ENCODE data around the gene CATSPERD.
A peak's percentile ranks its signal among the peaks of the same experiment; 100 is the strongest.

CATSPERD gene

GRCh38 chr19:5809053-5809452, 88.6 kb downstream of the CATSPERD start:
- no peak for DNase-seq

DNA sequence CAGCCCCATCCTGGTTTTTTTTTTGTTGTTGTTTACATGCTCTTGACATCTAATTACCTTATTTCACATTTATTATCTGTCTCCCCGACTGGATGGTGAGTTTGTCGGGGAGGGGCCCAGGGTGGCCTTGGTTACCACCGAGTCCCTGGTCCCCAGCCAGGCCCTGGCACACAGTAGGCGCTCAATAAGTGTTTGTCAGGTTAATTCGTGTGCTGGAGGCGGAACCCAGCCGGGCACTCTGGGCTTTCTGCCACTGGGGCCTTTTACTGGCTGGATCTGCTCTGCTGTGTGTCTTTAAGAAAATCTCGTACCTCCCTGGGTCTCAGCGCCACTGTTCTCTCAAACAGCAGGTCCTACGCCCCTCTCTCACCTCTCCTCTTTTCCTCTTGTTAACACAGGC, 89.0 kb downstream of the CATSPERD start:
- DNase-seq = no peak

DNA sequence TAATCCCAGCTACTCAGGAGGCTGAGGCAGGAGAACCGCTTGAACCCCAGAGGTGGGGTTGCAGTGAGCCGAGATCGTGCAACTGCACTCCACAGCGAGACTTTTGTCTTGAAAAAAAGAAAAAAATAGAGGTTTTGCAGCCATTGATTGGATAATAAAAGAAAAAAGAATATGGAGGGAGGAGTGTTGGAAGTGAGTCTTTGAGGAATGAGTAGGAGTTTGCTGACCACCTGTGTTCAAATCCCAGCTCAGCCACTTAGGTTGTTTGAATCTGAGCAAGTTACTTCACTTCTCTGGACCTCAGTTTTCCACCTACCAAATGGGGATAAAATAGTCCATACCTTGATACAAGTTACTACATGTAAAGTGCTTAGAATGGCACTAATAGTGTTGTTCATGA, 90.7 kb downstream of the CATSPERD start:
- DNase-seq = no peak

- DNase-seq = no peak
Observed at GRCh38 chr19:5814123-5814851, 93.8 kb downstream of the CATSPERD start.

- DNase-seq = no peak
Observed at GRCh38 chr19:5814852-5815246, 94.4 kb downstream of the CATSPERD start.

- no peak for DNase-seq
Observed at GRCh38 chr19:5817218-5817617, 96.8 kb downstream of the CATSPERD start.

DNA sequence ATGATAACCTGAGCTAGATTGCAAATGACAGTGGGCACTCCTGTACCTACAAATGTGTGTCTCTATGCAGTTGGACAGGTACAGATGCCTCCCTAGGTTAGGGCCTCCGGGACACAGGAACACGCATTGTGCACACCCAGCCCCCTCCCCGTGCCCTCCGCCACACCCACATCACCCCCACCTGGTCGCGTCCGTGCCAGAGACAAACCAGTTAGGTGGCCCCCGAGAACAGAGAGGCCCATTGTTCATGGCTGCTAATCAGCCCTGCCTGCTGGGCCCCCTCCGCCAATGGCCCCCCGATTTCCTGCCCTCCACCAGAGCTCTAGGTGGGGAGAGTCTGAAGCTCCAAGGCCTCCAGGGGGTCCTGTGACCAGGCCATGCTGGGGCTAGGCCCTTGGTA, 98.2 kb downstream of the CATSPERD start:
- no peak for DNase-seq

- DNase-seq = no peak
Observed at GRCh38 chr19:5820785-5821184, 100.3 kb downstream of the CATSPERD start.

GRCh38 chr19:5821521-5822180, 101.2 kb downstream of the CATSPERD start:
- no peak for DNase-seq

GRCh38 chr19:5822181-5822844, 101.9 kb downstream of the CATSPERD start:
- DNase-seq = no peak

DNA sequence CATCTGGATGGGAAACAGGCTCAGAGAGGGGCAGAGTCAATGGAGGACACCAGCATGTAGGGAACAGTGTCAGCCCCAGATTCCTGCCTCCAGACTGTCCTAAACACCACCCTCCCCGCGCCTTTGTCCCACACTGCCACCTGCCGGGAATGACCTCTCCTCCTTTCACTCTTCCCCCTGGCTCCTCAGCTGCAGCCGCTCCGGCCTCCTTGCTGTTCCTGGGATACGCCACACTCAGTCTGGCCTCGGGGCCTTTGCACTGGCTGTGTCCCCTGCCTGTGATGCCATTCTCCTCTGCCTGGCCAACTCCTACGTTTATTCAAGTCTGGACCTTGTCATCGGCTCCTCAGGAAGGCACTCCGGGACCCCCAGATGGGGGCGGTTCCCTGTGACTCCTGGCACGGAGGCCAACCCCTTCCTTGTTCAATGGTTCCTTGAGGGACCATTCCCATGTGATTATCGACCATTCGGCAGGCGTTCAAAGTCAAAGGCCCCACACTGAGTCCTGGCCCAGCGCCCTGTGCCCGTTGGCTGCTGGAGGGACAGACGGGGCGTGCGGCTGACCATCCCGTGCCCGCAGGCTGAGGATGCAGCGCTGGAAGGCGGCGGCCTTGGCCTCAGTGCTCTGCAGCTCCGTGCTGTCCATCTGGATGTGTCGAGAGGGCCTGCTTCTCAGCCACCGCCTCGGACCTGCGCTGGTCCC, 103.3 kb downstream of the CATSPERD start:
- DNase-seq = no peak

- no peak for DNase-seq
Observed at GRCh38 chr19:5824751-5825150, 104.3 kb downstream of the CATSPERD start.

- no peak for DNase-seq
Observed at GRCh38 chr19:5825178-5825577, 104.7 kb downstream of the CATSPERD start.

DNA sequence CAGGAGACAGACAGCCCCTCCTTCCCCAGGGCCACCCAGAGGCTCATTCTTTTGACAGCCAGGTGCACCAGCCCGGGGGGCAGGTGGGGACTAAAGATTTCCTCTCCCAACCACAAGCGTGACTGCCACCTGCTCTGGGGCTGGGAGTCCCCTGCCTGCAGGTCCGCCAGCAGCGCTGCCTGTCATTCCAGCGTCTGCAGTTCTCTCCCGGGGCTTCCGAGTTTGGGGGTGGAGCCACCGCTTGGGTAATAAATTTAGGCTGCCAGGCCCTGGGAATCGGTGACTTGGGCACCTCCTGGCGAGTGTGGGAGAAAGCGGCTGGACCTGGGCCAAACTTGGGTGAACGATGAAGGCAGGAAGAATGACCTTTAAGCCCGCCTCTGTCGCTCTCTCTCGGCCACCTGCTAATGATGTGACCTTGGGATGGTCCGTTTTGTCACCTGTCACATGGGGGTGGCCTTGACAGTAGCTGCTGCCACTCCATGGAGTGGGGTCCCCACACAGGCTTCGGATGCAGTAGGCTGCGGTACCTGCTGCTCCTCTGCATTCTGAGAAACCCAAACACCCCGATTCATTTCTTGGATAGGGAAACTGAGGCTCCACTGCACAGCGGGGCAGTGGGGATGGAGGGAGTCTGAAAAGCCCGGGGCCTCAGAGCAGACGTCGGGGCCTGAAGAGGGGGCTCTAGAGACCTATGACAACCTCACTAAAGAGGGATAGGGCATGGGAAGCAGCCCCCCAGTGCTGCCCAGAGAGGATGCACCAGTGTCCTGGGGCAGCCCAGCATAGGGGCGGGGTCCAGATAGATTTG, 106.3 kb downstream of the CATSPERD start:
- peak; percentile 53 for DNase-seq

- no peak for DNase-seq
Observed at GRCh38 chr19:5827342-5827890, 107.0 kb downstream of the CATSPERD start.

GRCh38 chr19:5827891-5828660, 107.6 kb downstream of the CATSPERD start:
- DNase-seq = peak; percentile 95

All from fibroblast of skin of right biceps (primary cell).